ENCODE results near the gene ZNF500.

- no peak for TF ChIP-seq POLR2A (IDR thresholded peaks at IDR 0.05)
- TF ChIP-seq, protein P1, sequence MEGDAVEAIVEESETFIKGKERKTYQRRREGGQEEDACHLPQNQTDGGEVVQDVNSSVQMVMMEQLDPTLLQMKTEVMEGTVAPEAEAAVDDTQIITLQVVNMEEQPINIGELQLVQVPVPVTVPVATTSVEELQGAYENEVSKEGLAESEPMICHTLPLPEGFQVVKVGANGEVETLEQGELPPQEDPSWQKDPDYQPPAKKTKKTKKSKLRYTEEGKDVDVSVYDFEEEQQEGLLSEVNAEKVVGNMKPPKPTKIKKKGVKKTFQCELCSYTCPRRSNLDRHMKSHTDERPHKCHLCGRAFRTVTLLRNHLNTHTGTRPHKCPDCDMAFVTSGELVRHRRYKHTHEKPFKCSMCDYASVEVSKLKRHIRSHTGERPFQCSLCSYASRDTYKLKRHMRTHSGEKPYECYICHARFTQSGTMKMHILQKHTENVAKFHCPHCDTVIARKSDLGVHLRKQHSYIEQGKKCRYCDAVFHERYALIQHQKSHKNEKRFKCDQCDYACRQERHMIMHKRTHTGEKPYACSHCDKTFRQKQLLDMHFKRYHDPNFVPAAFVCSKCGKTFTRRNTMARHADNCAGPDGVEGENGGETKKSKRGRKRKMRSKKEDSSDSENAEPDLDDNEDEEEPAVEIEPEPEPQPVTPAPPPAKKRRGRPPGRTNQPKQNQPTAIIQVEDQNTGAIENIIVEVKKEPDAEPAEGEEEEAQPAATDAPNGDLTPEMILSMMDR (IDR thresholded peaks at IDR 0.05): no peak
- no peak for TF ChIP-seq POLR2AphosphoS5 (IDR thresholded peaks at IDR 0.05)
- TF ChIP-seq EP300 (IDR thresholded peaks at IDR 0.05): no peak
Observed at GRCh38 chr16:4699046-4699556, 67.9 kb downstream of the ZNF500 start.
